PC-3 (cell line): ENCODE measurements around the gene TRIB2. TPM values are rescaled to one million over a fixed set of nuclear protein-coding genes. Genes with fewer than 3 reads are reported as not detected.

Source experiments
- ATAC-seq: fragments of 200-7000 bp; cut with Tn5 transposase; 2 replicates; pipeline ENCODE4 v1.9.1; 2020; ENCODE audit warnings: mild to moderate bottlenecking, moderate library complexity
- BruUV-seq: library from RNA; stranded (reverse); fragments of 400-500 nt; replicated peaks from 2 replicates; lab custom pipeline; 2021; lab: Mats Ljungman, UMichigan
- CTCF ChIA-PET: fragments of 300-600 bp; sonication (Branson Sonifier 250); formaldehyde crosslinking; loops from one replicate; lab custom pipeline; 2022; ENCODE audit warnings: antibody characterized with exemption; lab: Charles Lee
- POLR2A ChIA-PET: fragments of 300-600 bp; sonication (Branson Sonifier 250); formaldehyde crosslinking; loops from one replicate; lab custom pipeline; 2022; ENCODE audit warnings: antibody characterized with exemption; ENCODE audit not compliant: unreplicated experiment; lab: Charles Lee
- DNase-seq: peaks from one replicate; pipeline ENCODE4 v3.0.0-alpha.2; 2015
- H2AFZ ChIP-seq: fragments of 300-600 bp; sonication (generic); 2 replicates; pipeline ENCODE4 v1.6.0; 2016; ENCODE audit warnings: antibody characterized with exemption, low read length
- H3F3A ChIP-seq: fragments of 300-600 bp; sonication (generic); one replicate; pipeline ENCODE4 v1.6.0; 2017; ENCODE audit warnings: antibody characterized with exemption, low read length, control low read depth, mild to moderate bottlenecking; ENCODE audit not compliant: unreplicated experiment
- H3K27ac ChIP-seq: fragments of 300-600 bp; sonication (generic); 2 replicates; pipeline ENCODE4 v1.5.1; 2016; ENCODE audit warnings: mild to moderate bottlenecking, low read length
- H3K27me3 ChIP-seq: fragments of 300-600 bp; sonication (generic); 2 replicates; pipeline ENCODE4 v1.6.1; 2016; ENCODE audit warnings: low read length, mixed read lengths
- H3K36me3 ChIP-seq: fragments of 300-600 bp; sonication (generic); 2 replicates; pipeline ENCODE4 v1.6.1; 2016; ENCODE audit warnings: low read depth, mixed run types, low read length, mixed read lengths
- H3K4me1 ChIP-seq: fragments of 300-600 bp; sonication (generic); 2 replicates; pipeline ENCODE4 v1.5.1; 2016; ENCODE audit warnings: low read length; ENCODE audit not compliant: insufficient read depth
- H3K4me2 ChIP-seq: fragments of 300-600 bp; sonication (generic); 2 replicates; pipeline ENCODE4 v1.6.0; 2016; ENCODE audit warnings: low read length
- H3K4me3 ChIP-seq: fragments of 300-600 bp; sonication (generic); 2 replicates; pipeline ENCODE4 v1.5.1; 2016; ENCODE audit warnings: mild to moderate bottlenecking, low read length, mixed read lengths
- H3K79me2 ChIP-seq: fragments of 300-600 bp; sonication (generic); 2 replicates; pipeline ENCODE4 v1.6.1; 2017; ENCODE audit warnings: low read length, mixed read lengths
- H3K9ac ChIP-seq: fragments of 300-600 bp; sonication (generic); 2 replicates; pipeline ENCODE4 v1.6.0; 2016; ENCODE audit warnings: mild to moderate bottlenecking, low read length
- H3K9me2 ChIP-seq: fragments of 300-600 bp; sonication (generic); replicated peaks from 2 replicates; pipeline ENCODE4 v1.6.1; 2016; ENCODE audit warnings: mixed run types, low read length, mixed read lengths
- H3K9me3 ChIP-seq: fragments of 300-600 bp; sonication (generic); 2 replicates; pipeline ENCODE4 v1.6.1; 2016; ENCODE audit warnings: low read length, mixed read lengths
- H4K20me1 ChIP-seq: fragments of 300-600 bp; sonication (generic); 2 replicates; pipeline ENCODE4 v1.6.1; 2016; ENCODE audit warnings: low read length, mixed read lengths
- EZH2 ChIP-seq: fragments of 300-600 bp; sonication (generic); IDR thresholded peaks from one replicate; pipeline ENCODE4 v1.6.1; 2017; ENCODE audit warnings: antibody characterized with exemption, mild to moderate bottlenecking, low read length; ENCODE audit not compliant: unreplicated experiment
- EZH2phosphoT487 ChIP-seq: fragments of 300-600 bp; sonication (generic); IDR thresholded peaks from 2 replicates; pipeline ENCODE4 v1.6.1; 2018; ENCODE audit warnings: mild to moderate bottlenecking, antibody characterized with exemption, low read length, borderline replicate concordance
- intact Hi-C: fragments of 100-400 bp; cut with micrococcal nuclease; formaldehyde crosslinking; loops from 2 replicates; pipeline ENCODE4 v1.9.0; 2023
- microRNA-seq: library from miRNA; unstranded; fragments of <30 nt; microRNA quantifications from one replicate; pipeline ENCODE4 v1.1.0, GENCODE V29; 2020; ENCODE audit not compliant: unreplicated experiment
- total RNA-seq: library from RNA; depleted of rRNA; stranded (reverse); fragments of >200 nt; gene quantifications from 2 replicates; pipeline ENCODE4 v1.2.3, GENCODE V29; 2014
- TF ChIP-seq, protein P1 (sequence below): fragments of 300-600 bp; sonication (generic); conservative IDR thresholded peaks from 2 replicates; pipeline ENCODE4 v1.5.1; 2017; ENCODE audit warnings: antibody characterized with exemption, low read depth, mild to moderate bottlenecking, low read length

Gene TRIB2
- total RNA-seq, 1 experiment from 2014 or later = 35.2 TPM

DNA sequence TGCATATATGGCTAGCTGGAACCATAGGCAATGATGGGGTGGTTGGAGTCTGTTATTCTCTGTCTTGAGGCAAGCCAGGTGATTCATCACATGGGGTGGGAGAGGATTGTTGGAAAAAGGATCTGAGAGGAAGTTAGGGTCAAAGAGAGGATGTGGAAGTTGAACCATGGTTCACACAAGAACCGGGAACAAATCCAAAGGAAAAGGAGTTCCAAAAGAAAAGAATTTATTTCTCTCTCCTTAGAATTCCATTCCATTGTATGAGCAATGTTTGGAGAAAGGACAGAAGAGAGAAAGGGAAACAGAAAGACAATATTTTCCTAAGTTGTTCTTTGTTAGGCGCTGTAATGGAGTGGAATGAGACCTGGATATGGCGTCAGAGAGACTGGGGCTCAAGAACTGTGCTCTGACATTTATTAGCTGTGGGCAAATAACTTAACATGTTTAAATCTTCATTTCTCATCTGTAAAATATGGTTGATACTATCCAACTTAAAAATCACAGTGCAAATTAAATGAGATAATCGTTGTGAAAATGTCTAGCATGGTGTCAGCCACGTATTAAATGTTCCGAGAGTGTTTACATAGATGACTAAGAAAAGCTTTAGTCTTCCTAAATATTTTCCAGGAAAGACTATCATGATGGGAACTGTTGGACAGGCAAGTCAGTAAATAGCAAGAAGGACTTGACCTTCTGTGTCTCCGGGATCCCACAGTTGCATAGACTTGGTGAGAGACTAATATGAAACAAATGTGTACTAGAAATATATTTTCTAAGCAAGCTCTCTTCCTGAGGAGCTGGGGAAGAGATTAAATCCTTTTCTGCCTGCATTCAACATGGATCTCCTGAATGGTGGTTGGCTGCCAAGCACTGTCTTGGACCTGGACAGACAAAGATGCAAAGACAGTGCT, 71.4 kb downstream of the TRIB2 start:
- no peak overlapping the region for H3K4me3 ChIP-seq
- ChIA-PET POLR2A (no interaction called here), CTCF (no interaction called here)
- H3K79me2 ChIP-seq = no peaks in the 10 kb centered on the region
- H3K9me2 ChIP-seq = no peaks in the 10 kb centered on the region
- H3K9me3 ChIP-seq = peaks cover 5% of the 10 kb centered on the region; the same call in 1 of the 2 replicates
- no peaks in the 10 kb centered on the region for H4K20me1 ChIP-seq
- H3K9ac ChIP-seq = no peak overlapping the region
- peak; percentile 49 for DNase-seq
- BruUV-seq = no TSS peak
- intact Hi-C loops = no loop called here
- H2AFZ ChIP-seq = no peak overlapping the region
- no peaks in the 10 kb centered on the region for H3F3A ChIP-seq
- peaks cover 4% of the 10 kb centered on the region; the same call in 1 of the 2 replicates for H3K4me1 ChIP-seq
- no peaks in the 10 kb centered on the region for H3K36me3 ChIP-seq
- H3K27ac ChIP-seq = no peak overlapping the region
- TF ChIP-seq, protein P1, sequence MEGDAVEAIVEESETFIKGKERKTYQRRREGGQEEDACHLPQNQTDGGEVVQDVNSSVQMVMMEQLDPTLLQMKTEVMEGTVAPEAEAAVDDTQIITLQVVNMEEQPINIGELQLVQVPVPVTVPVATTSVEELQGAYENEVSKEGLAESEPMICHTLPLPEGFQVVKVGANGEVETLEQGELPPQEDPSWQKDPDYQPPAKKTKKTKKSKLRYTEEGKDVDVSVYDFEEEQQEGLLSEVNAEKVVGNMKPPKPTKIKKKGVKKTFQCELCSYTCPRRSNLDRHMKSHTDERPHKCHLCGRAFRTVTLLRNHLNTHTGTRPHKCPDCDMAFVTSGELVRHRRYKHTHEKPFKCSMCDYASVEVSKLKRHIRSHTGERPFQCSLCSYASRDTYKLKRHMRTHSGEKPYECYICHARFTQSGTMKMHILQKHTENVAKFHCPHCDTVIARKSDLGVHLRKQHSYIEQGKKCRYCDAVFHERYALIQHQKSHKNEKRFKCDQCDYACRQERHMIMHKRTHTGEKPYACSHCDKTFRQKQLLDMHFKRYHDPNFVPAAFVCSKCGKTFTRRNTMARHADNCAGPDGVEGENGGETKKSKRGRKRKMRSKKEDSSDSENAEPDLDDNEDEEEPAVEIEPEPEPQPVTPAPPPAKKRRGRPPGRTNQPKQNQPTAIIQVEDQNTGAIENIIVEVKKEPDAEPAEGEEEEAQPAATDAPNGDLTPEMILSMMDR = no peak
- TF ChIP-seq EZH2phosphoT487 (no peak), EZH2 (no peak)
- peak; percentile 49 for ATAC-seq
- no peak overlapping the region for H3K4me2 ChIP-seq
- H3K27me3 ChIP-seq = no peaks in the 10 kb centered on the region

DNA sequence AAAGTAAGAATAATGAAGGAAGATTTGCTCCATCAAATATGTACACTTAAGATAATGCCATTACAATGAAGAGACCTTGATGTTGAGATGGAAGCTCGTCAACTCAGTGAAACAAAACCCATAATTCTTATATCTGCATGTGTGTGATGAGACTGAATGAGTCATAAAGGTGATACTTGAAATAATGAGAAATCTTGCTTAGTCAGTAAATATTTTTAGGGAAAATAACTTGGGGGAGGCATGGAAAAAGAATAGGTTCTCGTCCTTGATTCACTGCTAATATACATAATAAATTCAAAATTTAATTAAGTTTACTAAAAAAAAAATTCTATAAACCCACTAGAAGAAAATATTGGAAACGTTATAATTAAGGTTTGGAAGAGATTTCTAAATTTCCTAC, 75.2 kb downstream of the TRIB2 start:
- H3K27ac ChIP-seq = no peak overlapping the region
- no peak for ATAC-seq

More for the DNA sequence above, 75.2 kb downstream of the TRIB2 start:
- no peaks in the 10 kb centered on the region for H3F3A ChIP-seq
- no peaks in the 10 kb centered on the region for H3K79me2 ChIP-seq
- no peaks in the 10 kb centered on the region for H3K9me2 ChIP-seq
- no peaks in the 10 kb centered on the region for H3K36me3 ChIP-seq
- H4K20me1 ChIP-seq = no peaks in the 10 kb centered on the region
- TF ChIP-seq, protein P1 = no peak
- TF ChIP-seq EZH2phosphoT487 (no peak), EZH2 (no peak)
- BruUV-seq = no TSS peak
- DNase-seq = no peak
- H3K4me2 ChIP-seq = no peak overlapping the region
- H3K9me3 ChIP-seq = no peaks in the 10 kb centered on the region
- CTCF ChIA-PET = no interaction called here
- H2AFZ ChIP-seq = no peak overlapping the region
- H3K9ac ChIP-seq = no peak overlapping the region
- H3K27me3 ChIP-seq = no peaks in the 10 kb centered on the region
- intact Hi-C loops = no loop called here
- POLR2A ChIA-PET = no interaction called here
- peaks cover 4% of the 10 kb centered on the region; the same call in 1 of the 2 replicates for H3K4me1 ChIP-seq
- no peak overlapping the region for H3K4me3 ChIP-seq

Small RNA genes within 50 kb of the gene (microRNA-seq; reads per million reads assigned to microRNA genes)
- gene MIR3125 = not detected
